Subcutaneous abdominal adipose tissue (tissue), 5 donors: Measurements from ENCODE around the gene SOWAHD.
"Not testable (repeated sequence)": the region's sequence is repeated elsewhere in the genome, so short reads cannot be mapped to it uniquely, and the experiment has no call there.

Experiments used
- H3K27ac ChIP-seq: one replicate; pipeline ENCODE4 v1.7.0; 2013; ENCODE audit warnings: low read depth, mild to moderate bottlenecking, inconsistent platforms, low read length, moderate library complexity
- H3K27me3 ChIP-seq, 5 donors: one replicate each; pipeline ENCODE4 v1.7.0; 2013; ENCODE audit warnings: low read length in 5 of 5, inconsistent platforms in 1 of 5; ENCODE audit not compliant: control insufficient read depth in 5 of 5, insufficient read depth in 4 of 5
- H3K36me3 ChIP-seq, 5 donors: one replicate each; pipeline ENCODE4 v1.7.0; 2013; ENCODE audit warnings: low read length in 5 of 5; ENCODE audit not compliant: control insufficient read depth in 5 of 5, insufficient read depth in 5 of 5
- H3K4me1 ChIP-seq, 5 donors: one replicate each; pipeline ENCODE4 v1.7.0; 2013; ENCODE audit warnings: low read length in 5 of 5, mild to moderate bottlenecking in 3 of 5, moderate library complexity in 1 of 5; ENCODE audit not compliant: control insufficient read depth in 5 of 5, insufficient read depth in 5 of 5
- H3K4me3 ChIP-seq, 5 donors: one replicate each; pipeline ENCODE4 v1.7.0; 2013; ENCODE audit warnings: low read length in 5 of 5, low read depth in 1 of 5
- H3K9ac ChIP-seq, 5 donors: one replicate each; pipeline ENCODE4 v1.7.0; 2013; ENCODE audit warnings: low read length in 5 of 5, mild to moderate bottlenecking in 4 of 5, moderate library complexity in 3 of 5
- H3K9me3 ChIP-seq, 5 donors: one replicate each; pipeline ENCODE4 v1.7.0; 2013; ENCODE audit warnings: low read length in 5 of 5; ENCODE audit not compliant: control insufficient read depth in 5 of 5
- donor health status: healthy.
- donor health status: healthy.
- donor health status: healthy.
- donor health status: healthy.
- donor health status: healthy.

The SOWAHD gene

GRCh38 chrX:119775517-119776238 is 17.3 kb downstream of the SOWAHD start:
- Histone ChIP-seq H3K36me3 (no peaks in the 10 kb centered on the region), H3K27me3 (peaks cover 0 to 10% (median 0%) of the 10 kb centered on the region in 5 donors)

GRCh38 chrX:119778829-119779228 is 20.4 kb downstream of the SOWAHD start:
- no peak overlapping the region for H3K9ac ChIP-seq
- H3K36me3 ChIP-seq: peaks cover 0 to 9% (median 4%) of the 10 kb centered on the region in 5 donors
- no peak overlapping the region for H3K4me3 ChIP-seq
- H3K27me3 ChIP-seq: peaks cover 0 to 10% (median 0%) of the 10 kb centered on the region in 5 donors
- H3K9me3 ChIP-seq: no peaks in the 10 kb centered on the region
- peaks cover 0 to 10% (median 0%) of the 10 kb centered on the region in 5 donors for H3K4me1 ChIP-seq
- H3K27ac ChIP-seq: no peak overlapping the region

More at GRCh38 chrX:119775517-119776238, 17.3 kb downstream of the SOWAHD start:
- Histone ChIP-seq H3K9me3 (no peaks in the 10 kb centered on the region), H3K27ac (no peak overlapping the region), H3K9ac (no peak overlapping the region), H3K4me1 (peaks cover 0 to 10% (median 0%) of the 10 kb centered on the region in 5 donors), H3K4me3 (no peak overlapping the region)

- peaks cover 2 to 26% (median 19%) of the 10 kb centered on the region in 5 donors for H3K36me3 ChIP-seq
- H3K27ac ChIP-seq: no peak overlapping the region
Observed at GRCh38 chrX:119783026-119783425, 24.6 kb downstream of the SOWAHD start.

GRCh38 chrX:119784747-119785446 is 26.5 kb downstream of the SOWAHD start:
- no peaks in the 10 kb centered on the region for H3K9me3 ChIP-seq
- no peak overlapping the region for H3K9ac ChIP-seq
- H3K36me3 ChIP-seq: peaks cover 3 to 41% (median 26%) of the 10 kb centered on the region in 5 donors
- peaks cover 0 to 27% (median 17%) of the 10 kb centered on the region in 5 donors for H3K4me1 ChIP-seq
- no peak overlapping the region for H3K27ac ChIP-seq
- H3K4me3 ChIP-seq: no peak overlapping the region
- H3K27me3 ChIP-seq: no peaks in the 10 kb centered on the region

More at GRCh38 chrX:119783026-119783425, 24.6 kb downstream of the SOWAHD start:
- Histone ChIP-seq H3K27me3 (no peaks in the 10 kb centered on the region), H3K4me3 (no peak overlapping the region), H3K9me3 (no peaks in the 10 kb centered on the region), H3K4me1 (peaks cover 0 to 10% (median 7%) of the 10 kb centered on the region in 5 donors), H3K9ac (no peak overlapping the region)

GRCh38 chrX:119790977-119791436 is 32.6 kb downstream of the SOWAHD start:
- Histone ChIP-seq H3K27me3 (peaks cover 0 to 7% (median 0%) of the 10 kb centered on the region in 5 donors), H3K27ac (peak overlapping the region; percentile 98), H3K9ac (peak overlapping the region; percentile 81 to 91 (median 87)), H3K4me3 (peak overlapping the region; percentile 73 to 81 (median 80)), H3K9me3 (peaks cover 0 to 5% (median 0%) of the 10 kb centered on the region in 5 donors), H3K4me1 (peaks cover 8 to 39% (median 27%) of the 10 kb centered on the region in 5 donors), H3K36me3 (peaks cover 0 to 29% (median 16%) of the 10 kb centered on the region in 5 donors)

DNA sequence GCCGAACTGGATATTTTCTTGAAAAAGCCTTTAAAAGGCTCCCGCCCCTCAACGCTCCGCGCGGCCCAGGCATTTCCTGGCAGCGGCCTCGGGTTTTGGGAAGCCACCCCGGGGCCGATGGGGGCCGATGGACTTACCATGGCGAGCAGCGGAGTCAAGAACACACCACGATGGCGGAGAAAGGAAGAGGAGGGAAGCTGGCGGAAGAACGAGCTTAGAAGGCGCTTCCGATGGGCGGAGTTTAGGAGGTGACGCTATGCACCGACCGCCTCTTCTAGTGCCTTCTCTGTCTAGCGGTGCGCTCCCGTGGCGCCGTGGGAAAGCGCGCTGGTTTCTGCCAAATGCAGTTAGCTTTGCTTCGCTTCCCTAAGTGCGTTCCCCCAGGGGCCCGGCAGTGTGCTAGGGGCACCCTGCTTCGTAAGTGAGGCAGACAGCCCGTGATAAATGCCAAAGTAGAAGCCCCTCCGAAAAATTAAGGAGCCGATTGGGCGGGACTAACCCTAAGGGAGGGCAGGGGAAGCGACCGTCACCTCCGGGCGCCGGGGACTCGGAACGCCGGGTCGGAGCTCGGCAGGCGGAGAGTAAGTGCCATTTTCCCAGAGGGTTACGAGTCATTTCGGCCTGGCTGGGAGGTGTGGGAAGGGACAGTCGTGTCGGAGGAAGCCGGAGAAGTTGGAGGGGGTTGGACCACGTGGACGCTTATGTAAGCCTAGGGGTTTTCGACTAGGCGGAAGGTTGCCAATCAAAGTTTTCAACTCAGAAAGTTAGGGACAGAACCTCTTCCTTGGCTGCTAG is 33.2 kb downstream of the SOWAHD start, which contains the start of gene RPL39:
RPL39 (minus strand) TSS at position 194 of the 795 bp plus-strand sequence; CDS start at position 140, 54 bp downstream.
- H3K9me3 ChIP-seq: peaks cover 0 to 5% (median 0%) of the 10 kb centered on the region in 5 donors
- peaks cover 0 to 29% (median 16%) of the 10 kb centered on the region in 5 donors for H3K36me3 ChIP-seq
- peaks cover 8 to 39% (median 27%) of the 10 kb centered on the region in 5 donors for H3K4me1 ChIP-seq
- H3K27me3 ChIP-seq: peaks cover 0 to 7% (median 0%) of the 10 kb centered on the region in 5 donors
- H3K27ac ChIP-seq: peak within 1 kb of the TSS; percentile 98
- peak within 1 kb of the TSS; percentile 73 to 81 (median 80) for H3K4me3 ChIP-seq
- peak within 1 kb of the TSS; percentile 85 to 100 (median 90) for H3K9ac ChIP-seq

- no peak overlapping the region for H3K27ac ChIP-seq
- no peaks in the 10 kb centered on the region for H3K9me3 ChIP-seq
- no peaks in the 10 kb centered on the region for H3K36me3 ChIP-seq
- H3K9ac ChIP-seq: no peak overlapping the region
- H3K4me1 ChIP-seq: peaks cover 0 to 2% (median 0%) of the 10 kb centered on the region in 5 donors
- no peaks in the 10 kb centered on the region for H3K27me3 ChIP-seq
- no peak overlapping the region for H3K4me3 ChIP-seq
Observed at GRCh38 chrX:119801253-119802221, 43.1 kb downstream of the SOWAHD start.

DNA sequence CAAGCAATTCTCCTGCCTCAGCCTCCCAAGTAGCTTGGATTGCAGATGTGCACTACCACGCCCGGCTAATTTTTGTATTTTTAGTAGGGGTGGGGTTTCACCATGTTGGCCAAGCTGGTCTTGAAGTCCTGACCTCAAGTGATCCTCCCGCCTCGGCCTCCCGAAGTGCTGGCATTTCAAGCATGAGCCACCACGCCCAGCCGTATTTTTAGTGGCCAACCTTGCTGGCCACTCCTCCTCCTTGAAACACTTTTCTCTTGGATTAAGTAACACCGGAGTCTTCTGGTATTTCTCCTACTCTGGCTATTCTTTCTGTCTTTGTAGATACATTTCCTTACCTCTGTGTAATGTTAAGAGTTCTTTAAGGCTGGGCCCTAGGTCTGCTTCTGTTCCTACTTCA is 44.2 kb downstream of the SOWAHD start:
- H3K4me1 ChIP-seq: peaks cover 0 to 2% (median 0%) of the 10 kb centered on the region in 5 donors

GRCh38 chrX:119808461-119808860 is 50.1 kb downstream of the SOWAHD start:
- not testable (repeated sequence) for H3K36me3 ChIP-seq, H3K27me3 ChIP-seq, H3K4me1 ChIP-seq, H3K4me3 ChIP-seq, H3K9me3 ChIP-seq, H3K9ac ChIP-seq, H3K27ac ChIP-seq

More for the DNA sequence above, 44.2 kb downstream of the SOWAHD start:
- H3K36me3 ChIP-seq: no peaks in the 10 kb centered on the region
- no peaks in the 10 kb centered on the region for H3K27me3 ChIP-seq
- no peak overlapping the region for H3K9ac ChIP-seq
- no peak overlapping the region for H3K4me3 ChIP-seq
- no peak overlapping the region for H3K27ac ChIP-seq
- no peaks in the 10 kb centered on the region for H3K9me3 ChIP-seq
